Uterine smooth muscle cell (primary cell): ENCODE data around the gene APELA. TPM values are rescaled to one million over a fixed set of nuclear protein-coding genes. Genes with fewer than 3 reads are reported as not detected.

Source experiments
- total RNA-seq: library from RNA; depleted of rRNA; stranded (reverse); fragments of >200 nt; gene quantifications from 2 replicates; pipeline ENCODE4 v1.2.3, GENCODE V29; 2014

The APELA gene
- total RNA-seq = not detected in 2 replicates

GRCh38 chr4:164876700-164877324 lies at the start of gene APELA:
APELA (plus strand) TSS chr4:164877178; CDS start chr4:164877332, 154 bp downstream.

Other genes with a start within 250 kb of the APELA start
- gene SMIM31, start 123.0 kb upstream of the APELA start, total RNA-seq = not detected in 2 replicates
- 1.5 and 2.7 TPM in 2 replicates for gene TRIM61, start 100.5 kb downstream of the APELA start, total RNA-seq
- not detected in 2 replicates for gene TRIM60, start 154.8 kb downstream of the APELA start, total RNA-seq
- not detected in 2 replicates for gene TRIM75, start 176.7 kb downstream of the APELA start, total RNA-seq
- 6.5 and 7.9 TPM in 2 replicates for gene TMEM192, start 235.7 kb downstream of the APELA start, total RNA-seq